Activated T-cell treated with anti-CD3 and anti-CD28 coated beads for 48 hours (primary cell): ENCODE results near the gene PNMA8A.

Experiments used
- DNase-seq: peaks from one replicate; pipeline ENCODE4 v3.0.0-alpha.2; 2020; ENCODE audit warnings: low read depth

PNMA8A gene

GRCh38 chr19:46491975-46492682, 20.8 kb upstream of the PNMA8A start:
- DNase-seq: no peak

DNA sequence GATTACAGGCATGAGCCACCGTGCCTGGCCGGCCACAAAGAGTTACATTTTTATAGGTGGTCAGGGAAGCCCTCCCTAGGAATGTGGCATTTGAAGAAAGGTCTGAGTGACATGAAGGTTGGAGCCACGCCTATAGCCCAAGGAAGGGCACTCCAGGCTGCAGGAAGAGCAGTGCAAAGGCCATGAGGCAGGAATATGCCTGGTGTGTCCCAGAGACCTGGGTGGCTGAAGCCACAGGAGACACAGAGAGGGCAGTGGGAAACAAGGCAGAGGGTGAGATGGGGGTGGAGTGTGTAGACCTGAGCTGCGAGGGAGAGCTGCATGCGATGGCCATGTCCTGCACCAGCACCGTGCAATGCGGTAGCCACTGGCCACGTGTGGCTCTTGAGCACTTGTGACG, 19.4 kb upstream of the PNMA8A start:
- DNase-seq: no peak

DNA sequence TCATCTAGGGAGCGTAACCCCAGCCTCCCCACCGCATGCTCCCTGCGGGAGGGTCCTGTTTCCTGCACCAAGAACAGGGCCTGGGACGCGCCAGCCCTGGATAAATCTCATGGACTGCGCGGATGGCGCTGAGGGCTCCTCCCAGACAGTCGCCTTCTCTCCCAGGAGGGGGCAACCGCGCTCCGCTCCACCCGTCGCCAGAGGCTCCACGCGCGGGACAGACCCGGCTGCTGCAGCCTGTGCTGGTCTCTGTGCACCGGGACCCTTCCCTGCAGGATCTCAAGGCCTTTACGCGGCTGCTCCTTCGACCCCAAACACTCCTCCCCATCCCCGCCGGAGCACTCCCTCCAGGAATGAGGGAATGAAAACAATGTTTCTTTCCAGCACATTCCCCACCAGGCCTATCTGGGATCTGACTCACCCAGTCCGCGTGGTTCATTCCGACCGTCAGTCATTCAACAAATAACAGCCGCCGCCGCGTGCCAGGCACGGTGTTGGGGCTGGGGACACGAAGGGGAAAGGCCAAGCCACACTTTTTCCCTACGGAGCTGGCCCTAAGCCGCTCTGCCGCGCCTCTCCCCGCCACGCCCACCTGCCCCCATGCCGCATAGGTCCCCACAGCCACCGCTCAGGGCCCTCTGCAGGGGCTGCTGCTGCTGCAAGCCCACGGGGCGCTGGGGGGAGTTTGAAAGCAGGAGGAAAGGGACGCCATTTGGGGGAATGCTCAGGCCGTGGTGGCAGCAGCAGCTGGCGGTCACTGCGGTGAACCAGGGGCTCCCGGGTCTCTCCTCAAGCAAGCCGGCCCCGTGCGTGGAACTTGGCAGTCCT, 18.3 kb upstream of the PNMA8A start:
- DNase-seq: no peak

DNA sequence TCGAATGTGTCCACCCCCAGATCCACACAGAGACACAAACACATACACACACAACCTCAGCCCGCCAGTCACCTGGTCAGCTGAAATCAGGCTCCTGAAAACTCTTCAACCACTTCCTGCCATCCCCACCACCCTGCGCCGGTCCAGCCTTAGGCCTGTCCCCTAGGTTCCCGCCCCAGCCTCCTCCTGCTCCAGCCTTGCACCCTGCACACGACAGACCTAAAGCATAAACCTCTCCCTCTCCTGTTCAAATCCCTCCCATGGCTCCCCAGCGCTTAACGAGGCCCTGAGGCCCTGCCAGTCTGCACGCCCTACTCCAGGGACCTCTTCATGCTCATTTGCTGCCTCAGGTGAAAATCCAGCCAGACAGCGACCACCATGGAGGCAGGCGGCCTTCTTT, 17.2 kb upstream of the PNMA8A start:
- DNase-seq: no peak

- DNase-seq: peak; percentile 75
Observed at GRCh38 chr19:46487802-46488445, 16.6 kb upstream of the PNMA8A start.

- no peak for DNase-seq
Observed at GRCh38 chr19:46487178-46487801, 15.9 kb upstream of the PNMA8A start.

DNA sequence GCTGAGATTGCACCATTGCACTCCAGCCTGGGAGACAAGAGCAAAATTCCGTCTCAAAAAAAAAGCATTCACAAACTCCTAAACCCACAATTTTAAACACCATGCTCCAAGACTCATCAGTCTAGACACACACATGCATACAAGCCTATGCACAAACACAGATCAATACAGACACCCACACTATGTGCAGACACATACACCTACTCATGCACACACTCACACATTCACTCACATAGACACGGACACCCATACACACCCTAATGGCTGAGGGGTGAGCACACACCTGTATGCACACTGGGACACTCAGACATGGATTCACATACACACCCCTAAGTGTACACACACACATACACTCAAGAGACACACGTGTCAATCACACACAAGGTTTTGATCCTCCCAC, 15.0 kb upstream of the PNMA8A start:
- no peak for DNase-seq

- DNase-seq: no peak
Observed at GRCh38 chr19:46484656-46485055, 13.3 kb upstream of the PNMA8A start.

DNA sequence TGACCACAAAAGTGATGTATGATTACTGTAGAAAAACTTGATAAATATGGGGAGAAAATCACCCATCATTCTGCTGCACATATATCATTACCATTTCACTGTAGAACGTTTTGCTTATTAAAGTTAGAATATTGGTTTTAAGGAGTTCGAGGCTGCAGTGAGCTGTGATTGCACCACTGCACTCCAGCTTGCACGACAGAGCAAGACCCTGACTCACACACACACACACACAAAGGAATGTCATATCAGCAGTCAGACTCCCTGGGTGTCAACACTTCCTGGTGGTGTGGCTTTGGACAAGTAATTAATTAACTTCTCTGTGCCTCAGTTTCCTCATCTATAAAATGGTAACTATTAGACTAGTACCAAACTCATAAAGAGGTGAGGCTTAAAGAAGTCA, 11.3 kb upstream of the PNMA8A start:
- DNase-seq: no peak

DNA sequence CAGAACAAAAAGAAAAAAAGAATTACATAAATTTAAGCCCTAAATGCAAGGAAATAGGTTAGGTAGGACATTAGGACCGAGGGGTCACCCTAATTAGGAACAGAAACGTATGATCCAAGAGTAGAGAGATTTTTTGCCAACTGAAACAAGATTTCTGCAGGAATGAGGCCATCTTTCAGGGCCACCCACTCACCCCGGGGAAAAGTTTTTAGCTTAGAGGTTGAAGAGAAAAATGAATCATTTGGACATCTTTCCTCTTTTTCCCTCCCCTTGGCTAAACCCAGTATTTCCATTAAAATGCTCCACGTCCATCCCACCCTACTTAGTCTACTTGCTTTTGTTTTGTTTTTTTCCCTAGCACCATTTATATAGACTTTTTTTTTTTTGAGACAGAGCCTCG, 10.6 kb upstream of the PNMA8A start:
- no peak for DNase-seq

GRCh38 chr19:46481223-46481848, 10.0 kb upstream of the PNMA8A start:
- no peak for DNase-seq

DNA sequence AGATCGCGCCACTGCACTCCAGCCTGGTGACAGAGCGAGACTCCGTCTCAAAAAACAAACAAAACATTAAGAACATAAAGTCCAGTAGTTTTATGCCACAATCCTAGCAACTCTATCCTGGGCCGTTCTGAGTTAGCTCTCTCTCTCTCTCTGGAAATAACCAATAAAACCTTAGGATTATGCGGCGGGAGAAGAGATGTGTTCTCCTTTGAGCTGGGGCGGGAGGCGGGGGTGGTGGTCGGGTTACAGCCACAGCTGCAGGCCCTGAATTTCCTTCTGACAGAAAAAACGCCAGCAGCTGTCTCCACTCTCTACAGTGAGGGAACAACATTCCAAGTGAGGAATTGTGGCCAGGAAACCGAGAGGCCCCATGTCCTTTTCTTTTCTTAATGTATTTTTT, 9.1 kb upstream of the PNMA8A start:
- DNase-seq: no peak

- DNase-seq: no peak
Observed at GRCh38 chr19:46478356-46478986, 7.1 kb upstream of the PNMA8A start.

DNA sequence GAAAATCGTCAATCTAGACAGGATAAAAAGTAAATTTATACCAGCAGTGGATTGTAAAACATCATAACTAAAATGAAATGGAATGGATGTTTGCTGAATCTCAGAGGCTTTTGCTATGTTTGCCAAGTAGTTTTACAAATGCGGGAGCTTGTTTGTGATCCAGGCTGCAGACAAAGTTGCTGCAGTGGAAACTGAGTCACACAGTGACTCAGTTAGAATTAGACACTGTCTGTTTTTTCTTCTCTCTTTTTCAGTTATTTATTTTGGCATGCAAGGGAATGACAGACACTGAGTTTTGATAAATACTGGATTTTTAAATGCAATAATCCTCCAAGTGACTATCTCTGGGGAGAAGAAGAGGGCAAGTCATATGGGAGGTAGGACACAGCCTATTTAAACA, 4.6 kb upstream of the PNMA8A start:
- no peak for DNase-seq

DNA sequence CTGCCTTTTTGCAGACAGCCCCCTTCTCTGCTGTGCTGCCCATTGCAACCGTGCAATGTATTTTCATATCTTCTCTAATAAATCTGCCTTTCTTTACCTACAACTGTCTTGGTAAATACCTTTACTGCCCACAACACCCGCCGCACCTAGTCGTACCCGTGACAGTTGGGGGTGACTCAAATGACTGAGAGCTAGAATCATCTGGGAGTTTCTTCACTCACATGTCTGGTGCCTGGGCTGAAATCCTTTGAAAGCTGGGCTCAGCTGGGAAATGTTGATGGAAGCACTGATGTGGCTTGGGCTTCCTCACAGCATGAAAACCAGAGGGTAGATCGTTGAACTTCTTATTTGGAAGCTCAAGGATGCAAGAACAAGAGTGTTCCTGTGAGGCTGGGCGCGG, 2.8 kb upstream of the PNMA8A start:
- DNase-seq: no peak

- no peak for DNase-seq
Observed at GRCh38 chr19:46472592-46472991, 1.2 kb upstream of the PNMA8A start.

DNA sequence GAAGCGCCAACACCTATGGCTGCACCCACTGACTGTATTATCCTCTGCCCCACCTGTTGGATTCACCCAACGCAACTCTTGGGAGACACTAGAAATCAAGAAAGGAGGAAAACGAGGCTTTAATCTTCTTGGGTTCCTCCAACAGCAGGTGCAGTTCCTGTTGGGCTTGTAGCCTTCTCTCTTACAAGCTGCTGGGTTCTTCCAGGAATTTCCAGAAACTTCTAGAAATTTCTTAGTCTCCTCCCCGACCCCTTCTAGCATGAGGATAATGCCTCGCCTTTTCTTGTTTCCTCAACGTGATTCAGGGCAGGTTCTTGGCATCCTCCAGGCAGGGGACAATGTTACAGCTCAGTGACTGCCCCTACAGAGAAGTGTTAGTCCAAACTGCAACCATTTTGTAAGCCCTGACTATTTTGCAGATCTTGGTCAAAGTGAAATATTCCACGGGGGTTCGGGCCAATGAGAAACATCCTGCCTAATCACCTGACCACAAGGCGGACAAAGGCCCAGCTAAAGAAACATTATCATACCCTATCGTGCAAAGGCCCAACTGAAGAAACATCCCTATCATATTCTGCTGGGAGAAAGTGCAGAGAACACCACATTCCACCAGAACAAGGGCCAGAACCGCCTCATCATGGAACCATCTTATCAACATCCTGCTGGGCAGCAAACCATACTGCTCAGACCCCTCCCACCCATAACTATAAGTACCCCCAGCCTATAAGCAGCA, 614 bp upstream of the PNMA8A start:
- no peak for DNase-seq

DNA sequence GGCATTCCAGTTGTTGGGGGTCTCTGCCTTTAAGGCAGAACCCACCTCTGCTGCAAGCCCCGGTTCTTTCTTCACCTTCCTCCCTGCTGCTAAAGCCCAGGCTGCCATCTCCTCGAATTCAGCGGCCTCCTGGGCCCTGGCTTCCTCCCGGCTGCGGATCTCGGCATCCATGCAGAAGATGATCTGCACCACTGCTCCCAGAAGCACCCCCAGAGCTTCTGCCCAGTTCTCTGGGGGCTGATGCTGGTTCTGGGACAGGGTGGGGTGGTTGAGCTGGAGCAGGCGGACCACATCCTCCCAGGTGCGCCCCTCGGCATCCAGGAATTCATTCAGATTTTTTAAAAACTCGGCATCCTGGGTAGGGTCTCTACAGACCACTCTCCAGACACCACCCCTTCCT, 987 bp downstream of the PNMA8A start:
- DNase-seq: no peak

GRCh38 chr19:46469541-46470185, 1.7 kb downstream of the PNMA8A start:
- no peak for DNase-seq

DNA sequence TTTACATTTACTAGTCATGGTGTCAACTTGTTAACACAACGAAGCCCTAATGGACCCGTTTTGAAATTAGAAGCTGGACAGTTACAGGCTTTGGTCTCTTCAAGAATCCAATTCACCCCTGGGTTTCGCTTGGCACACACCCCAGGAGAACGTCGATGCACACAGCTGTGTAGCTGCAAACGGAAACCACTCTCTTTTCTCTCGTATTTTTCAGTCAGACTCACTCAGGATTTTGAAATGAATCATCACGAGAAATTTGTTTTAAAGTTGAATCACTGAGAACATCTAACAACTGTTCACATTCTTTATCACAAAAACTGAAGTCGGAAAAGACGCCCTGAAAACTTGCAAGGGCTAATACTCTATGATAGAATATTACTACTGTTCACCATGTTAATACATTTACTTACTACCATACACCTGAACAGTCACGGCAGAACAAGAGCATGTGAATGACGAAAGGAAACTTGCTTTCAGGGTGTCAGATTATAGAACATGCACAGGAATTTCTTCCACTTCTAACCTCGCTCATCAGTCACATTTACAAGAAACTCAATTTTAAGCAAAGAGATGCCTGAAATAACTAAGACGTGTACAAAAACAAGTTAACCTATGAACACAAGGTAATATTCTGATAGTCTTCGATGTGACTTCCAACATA, 4.7 kb downstream of the PNMA8A start:
- no peak for DNase-seq
